H1 (cell line): ENCODE measurements around the gene COQ5. TPM values are rescaled to one million over a fixed set of nuclear protein-coding genes. Genes with fewer than 3 reads are reported as not detected.
"Not testable (repeated sequence)": the region's sequence is repeated elsewhere in the genome, so short reads cannot be mapped to it uniquely, and the experiment has no call there.

ENCODE experiments used
- CTCF ChIA-PET: fragments of 300-600 bp; sonication (Branson Sonifier 250); formaldehyde crosslinking; loops from one replicate; lab custom pipeline; 2021; ENCODE audit not compliant: partially characterized antibody; lab: Charles Lee
- POLR2A ChIA-PET: fragments of 300-600 bp; sonication (Branson Sonifier 250); formaldehyde crosslinking; loops from one replicate; lab custom pipeline; 2021; ENCODE audit warnings: inconsistent platforms; ENCODE audit not compliant: partially characterized antibody; lab: Charles Lee
- DNase-seq, 2 experiments: peaks; one replicate each; pipeline versions ENCODE4 v3.0.0 to v3.0.0-alpha.2; 2010 to 2022; ENCODE audit warnings: low spot score in 2 of 2, low read depth in 1 of 2, mixed read lengths in 1 of 2
- FAIRE-seq: peaks from 2 replicates; lab custom pipeline; 2011; peaks lifted over from hg19 to GRCh38; lab: Jason Lieb, UNC
- H2AFZ ChIP-seq: 2 replicates; pipeline ENCODE4 v1.8.1; 2012; ENCODE audit warnings: low read length, inconsistent platforms
- H2AK5ac ChIP-seq: 2 replicates; pipeline ENCODE4 v1.6.1; 2013; ENCODE audit warnings: low read depth, low read length
- H2BK120ac ChIP-seq: replicated peaks from 2 replicates; pipeline ENCODE3; 2013; ENCODE audit warnings: low read depth, low read length, inconsistent platforms
- H2BK12ac ChIP-seq: 2 replicates; pipeline ENCODE4 v1.6.1; 2013; ENCODE audit warnings: low read depth, low read length
- H2BK15ac ChIP-seq: 2 replicates; pipeline ENCODE4 v1.6.1; 2013; ENCODE audit warnings: low read length
- H2BK20ac ChIP-seq: 2 replicates; pipeline ENCODE4 v1.6.1; 2013; ENCODE audit warnings: low read length
- H2BK5ac ChIP-seq: 2 replicates; pipeline ENCODE4 v1.6.1; 2013; ENCODE audit warnings: low read depth, low read length
- H3K14ac ChIP-seq: 2 replicates; pipeline ENCODE4 v1.6.1; 2013; ENCODE audit warnings: inconsistent platforms; ENCODE audit not compliant: insufficient read length
- H3K18ac ChIP-seq: 2 replicates; pipeline ENCODE4 v1.6.1; 2013; ENCODE audit warnings: low read length; ENCODE audit errors: extremely low read depth
- H3K23ac ChIP-seq: 2 replicates; pipeline ENCODE4 v1.6.1; 2013; ENCODE audit warnings: inconsistent platforms; ENCODE audit not compliant: insufficient read length
- H3K23me2 ChIP-seq: 2 replicates; pipeline ENCODE4 v1.6.1; 2013; ENCODE audit warnings: low read depth, low read length
- H3K27ac ChIP-seq: 2 replicates; pipeline ENCODE4 v1.6.1; 2011; ENCODE audit warnings: low read depth, low read length, inconsistent platforms
- H3K27me3 ChIP-seq, 4 experiments: replicated peaks in 1 of 4; 1 replicate in 1 of 4; 2 replicates in 3 of 4; pipeline versions ENCODE4 v1.6.1 to v1.8.1; 2011 to 2013; ENCODE audit warnings: low read length in 3 of 4, mild to moderate bottlenecking in 3 of 4, inconsistent platforms in 2 of 4, mixed read lengths in 2 of 4, moderate library complexity in 1 of 4; ENCODE audit not compliant: control insufficient read depth in 3 of 4, insufficient read depth in 3 of 4; ENCODE audit errors: extremely low read depth in 1 of 4
- H3K36me3 ChIP-seq, 4 experiments: 2 replicates each; pipeline versions ENCODE4 v1.6.1 to v1.8.1; 2011 to 2013; ENCODE audit warnings: mild to moderate bottlenecking in 4 of 4, low read length in 3 of 4, moderate library complexity in 2 of 4, control low read depth in 1 of 4, inconsistent platforms in 1 of 4; ENCODE audit not compliant: insufficient read depth in 4 of 4, control insufficient read depth in 2 of 4
- H3K4ac ChIP-seq: replicated peaks from 2 replicates; pipeline ENCODE3; 2013; ENCODE audit warnings: low read length, low read depth, mixed read lengths, inconsistent platforms; ENCODE audit not compliant: insufficient read length
- H3K4me1 ChIP-seq, 4 experiments: replicated peaks in 1 of 4; 1 replicate in 1 of 4; 2 replicates in 3 of 4; pipeline versions ENCODE4 v1.6.1 to v1.8.1; 2011 to 2013; ENCODE audit warnings: low read length in 3 of 4, inconsistent platforms in 2 of 4, mixed read lengths in 1 of 4; ENCODE audit not compliant: insufficient read depth in 4 of 4, control insufficient read depth in 3 of 4
- H3K4me2 ChIP-seq, 2 experiments: 2 replicates each; pipeline versions ENCODE4 v1.6.1 to v1.8.1; 2011 to 2013; ENCODE audit warnings: low read depth in 2 of 2, low read length in 2 of 2, control low read depth in 1 of 2, inconsistent platforms in 1 of 2, mild to moderate bottlenecking in 1 of 2; ENCODE audit not compliant: insufficient read depth in 1 of 2
- H3K4me3 ChIP-seq, 4 experiments: fragments of 200-600, 300-600 bp in 1 of 4; sonication (generic), shearing (Covaris generic), sonication (Bioruptor Twin) in 1 of 4; 2 replicates each; pipeline versions ENCODE4 v1.5.1 to v1.8.1; 2011 to 2016; ENCODE audit warnings: low read length in 4 of 4, low read depth in 3 of 4, control low read depth in 2 of 4, inconsistent platforms in 2 of 4, mild to moderate bottlenecking in 2 of 4, mixed read lengths in 1 of 4, moderate library complexity in 1 of 4; ENCODE audit not compliant: insufficient read depth in 2 of 4; ENCODE audit errors: extremely low read depth in 1 of 4
- H3K56ac ChIP-seq: replicated peaks from 2 replicates; pipeline ENCODE3; 2013; ENCODE audit warnings: low read depth, mild to moderate bottlenecking, mixed read lengths, low read length, inconsistent platforms; ENCODE audit not compliant: insufficient read length
- H3K79me1 ChIP-seq: 2 replicates; pipeline ENCODE4 v1.6.1; 2013; ENCODE audit warnings: low read depth, low read length, control low read depth
- H3K79me2 ChIP-seq, 2 experiments: 2 replicates each; pipeline versions ENCODE4 v1.6.1 to v1.8.1; 2012 to 2013; ENCODE audit warnings: low read length in 2 of 2, mild to moderate bottlenecking in 2 of 2, inconsistent platforms in 1 of 2; ENCODE audit not compliant: insufficient read depth in 2 of 2, control insufficient read depth in 1 of 2
- H3K9ac ChIP-seq, 4 experiments: replicated peaks in 1 of 4; 1 replicate in 1 of 4; 2 replicates in 3 of 4; pipeline versions ENCODE4 v1.6.1 to v1.8.1; 2011 to 2013; ENCODE audit warnings: low read depth in 3 of 4, low read length in 3 of 4, control low read depth in 2 of 4, mild to moderate bottlenecking in 2 of 4, moderate library complexity in 2 of 4, inconsistent platforms in 1 of 4; ENCODE audit errors: extremely low read depth in 1 of 4
- H3K9me3 ChIP-seq, 2 experiments: 2 replicates each; pipeline versions ENCODE4 v1.6.1 to v1.8.1; 2012 to 2013; ENCODE audit warnings: mild to moderate bottlenecking in 2 of 2, moderate library complexity in 2 of 2, control low read depth in 1 of 2, inconsistent platforms in 1 of 2, low read depth in 1 of 2, low read length in 1 of 2, mixed read lengths in 1 of 2; ENCODE audit not compliant: insufficient read depth in 2 of 2
- H4K20me1 ChIP-seq, 2 experiments: replicated peaks in 1 of 2; 2 replicates each; pipeline versions ENCODE3 to v1.8.1; 2011 to 2013; ENCODE audit warnings: inconsistent platforms in 2 of 2, low read length in 2 of 2, mild to moderate bottlenecking in 1 of 2; ENCODE audit not compliant: insufficient read depth in 2 of 2, control insufficient read depth in 1 of 2
- H4K5ac ChIP-seq: 2 replicates; pipeline ENCODE4 v1.6.1; 2013; ENCODE audit warnings: low read length, low read depth, mixed read lengths, inconsistent platforms; ENCODE audit not compliant: insufficient read length
- H4K8ac ChIP-seq: 2 replicates; pipeline ENCODE4 v1.8.0; 2013; ENCODE audit warnings: mild to moderate bottlenecking, moderate library complexity, low read length, inconsistent platforms; ENCODE audit not compliant: insufficient read depth; ENCODE audit errors: extremely low read depth
- H4K91ac ChIP-seq: replicated peaks from 2 replicates; pipeline ENCODE3; 2013; ENCODE audit warnings: low read length, mixed read lengths, inconsistent platforms; ENCODE audit not compliant: insufficient read length
- ASH2L ChIP-seq: fragments of 200-600, 300-600 bp; sonication (generic); IDR thresholded peaks from one replicate; pipeline ENCODE4 v1.7.1; 2017; ENCODE audit warnings: low read length
- EP300 ChIP-seq, 2 experiments: IDR thresholded peaks; 1 replicate in 1 of 2; 2 replicates in 1 of 2; pipeline ENCODE4 v1.6.1; 2011 to 2012; ENCODE audit warnings: low read depth in 2 of 2, low read length in 2 of 2, mild to moderate bottlenecking in 2 of 2, borderline replicate concordance in 1 of 2, inconsistent platforms in 1 of 2, moderate library complexity in 1 of 2
- EZH2 ChIP-seq: fragments of 200-600 bp; sonication (generic); IDR thresholded peaks from 2 replicates; pipeline ENCODE4 v1.7.1; 2012; ENCODE audit warnings: low read depth, mild to moderate bottlenecking, moderate library complexity, low read length, inconsistent platforms; ENCODE audit not compliant: severe bottlenecking
- HDAC6 ChIP-seq: IDR thresholded peaks from one replicate; pipeline ENCODE4 v1.7.1; 2012; ENCODE audit warnings: low read depth, mild to moderate bottlenecking, inconsistent platforms, low read length, moderate library complexity
- NANOG ChIP-seq: IDR thresholded peaks from 2 replicates; pipeline ENCODE4 v1.6.1; 2011; ENCODE audit warnings: low read length, low read depth, mild to moderate bottlenecking, inconsistent platforms; ENCODE audit not compliant: insufficient read depth, poor library complexity, severe bottlenecking
- POLR2A ChIP-seq, 2 experiments: IDR thresholded peaks; 1 replicate in 1 of 2; 2 replicates in 1 of 2; pipeline ENCODE4 v1.6.1; 2011; ENCODE audit warnings: low read depth in 2 of 2, low read length in 2 of 2, mild to moderate bottlenecking in 2 of 2; ENCODE audit errors: control extremely low read depth in 1 of 2
- polyA plus RNA-seq, 7 experiments: library from polyadenylated mRNA; depleted of rRNA in 3 of 7; stranded (reverse) in 5 of 7; unstranded in 2 of 7; fragments of >200 nt in 5 of 7; fragments of 200-250 nt in 2 of 7; gene quantifications; 1 replicate in 5 of 7; 2 replicates in 1 of 7; 4 replicates in 1 of 7; pipeline versions ENCODE4 v1.2.1 to v1.2.3, GENCODE V29; 2011 to 2013; ENCODE audit warnings: missing spikeins in 2 of 7, mixed read lengths in 2 of 7
- total RNA-seq: library from RNA; stranded (reverse); fragmentation: NEBNext Ultra II Directional; extraction: Animal tissue kit (Norgen Biotek cat#: 25700); gene quantifications from 2 replicates; pipeline ENCODE4 v1.2.1, GENCODE V29; 2021

COQ5 gene
- total and polyA plus RNA-seq, 2 of the 8 experiments (the other 6 are each of a cell fraction or from before 2014, with no cell fraction given) = 35.1 to 35.8 TPM

DNA sequence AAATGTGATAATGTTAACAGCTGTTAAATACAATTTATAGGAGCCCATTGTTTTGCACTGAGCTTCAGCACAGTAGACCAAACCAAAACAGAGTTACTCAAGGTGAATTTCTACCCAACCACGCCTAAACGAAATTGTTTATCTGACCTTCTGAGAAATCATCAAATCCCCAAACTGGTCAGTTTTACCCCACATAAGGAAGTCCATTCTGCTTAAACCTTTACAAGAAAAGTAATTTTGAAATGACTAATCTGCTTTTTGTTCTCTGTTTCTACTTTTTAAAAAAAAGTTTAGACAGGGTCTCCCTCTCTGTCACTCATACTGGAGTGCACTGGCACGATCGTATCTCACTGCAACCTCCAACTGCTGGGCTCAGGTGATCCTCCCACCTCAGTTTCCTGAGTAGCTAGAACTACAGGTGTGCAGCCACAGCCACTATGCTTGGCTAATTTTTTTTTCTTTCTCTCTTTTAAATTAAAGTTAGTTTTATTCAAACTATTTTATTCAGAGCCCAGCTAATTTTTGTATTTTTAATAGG lies 3.8 kb upstream of the COQ5 start (continued):
- TF ChIP-seq EZH2 = no peak
- no peak for TF ChIP-seq NANOG
- no peak for TF ChIP-seq HDAC6
- TF ChIP-seq EP300 (IDR thresholded peaks at IDR 0.05; ENCODE audit: borderline replicate concordance in 1 of 2, low read depth in 2 of 2, low read length in 2 of 2) = no peak
- no peak for TF ChIP-seq ASH2L
- no peak for TF ChIP-seq POLR2A (IDR thresholded peaks at IDR 0.05; ENCODE audit: control extremely low read depth in 1 of 2, low read depth in 2 of 2, low read length in 2 of 2)

DNA sequence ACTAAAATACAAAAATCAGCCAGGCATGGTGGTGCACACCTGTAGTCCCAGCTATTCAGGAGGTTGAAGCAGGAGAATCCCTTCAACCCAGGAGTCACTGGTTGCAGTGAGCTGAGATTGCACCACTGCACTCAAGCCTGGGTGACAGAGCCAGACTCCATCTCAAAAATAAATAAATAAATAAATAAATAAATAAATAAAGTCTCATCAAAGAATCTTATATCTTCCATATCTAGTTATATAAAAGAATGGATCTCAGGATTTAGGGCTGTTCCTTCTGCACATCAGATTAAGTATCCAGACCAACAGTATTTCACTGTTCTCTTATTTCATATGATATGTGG lies 1.4 kb upstream of the COQ5 start:
- H3K23ac ChIP-seq, H3K4me2 ChIP-seq, H3K27me3 ChIP-seq, DNase-seq, H3K27ac ChIP-seq, H3K23me2 ChIP-seq, H3K56ac ChIP-seq, H2AK5ac ChIP-seq, H4K20me1 ChIP-seq, H2BK120ac ChIP-seq, H3K79me1 ChIP-seq, H2BK5ac ChIP-seq, H3K14ac ChIP-seq, H2BK20ac ChIP-seq, H4K5ac ChIP-seq, H3K4me3 ChIP-seq, H3K9me3 ChIP-seq, H4K8ac ChIP-seq, H3K36me3 ChIP-seq, H3K4me1 ChIP-seq, H2BK12ac ChIP-seq, H2BK15ac ChIP-seq, H3K4ac ChIP-seq, H2AFZ ChIP-seq, FAIRE-seq, H3K9ac ChIP-seq, H3K18ac ChIP-seq, H4K91ac ChIP-seq: not testable (repeated sequence)
- peaks cover 6 to 11% of the 10 kb centered on the region in 2 experiments; a peak in 3 of 4 replicates for H3K79me2 ChIP-seq
- ChIA-PET POLR2A (interaction anchor here (0.9 to 7.2 kb wide), 3 partner anchors 8 to 60 kb away, joined by 3 to 78 read pairs (median 7); partner anchors contain the start of genes DYNLL1 and SRSF9), CTCF (interaction anchor here (0.7 kb wide), 1 partner anchor 463 kb away, joined by 3 read pairs; no protein-coding TSS in a partner anchor)
